Heart left ventricle (tissue), 13 donors: ENCODE results near the gene DROSHA.

Experiments used
- CTCF ChIP-seq, 12 donors: fragments of 200-600 bp; sonication (generic) in 4 of 12; IDR thresholded peaks; one replicate each; pipeline versions ENCODE4 v1.5.0 to v1.8.0; 2018 to 2022; ENCODE audit warnings: antibody characterized with exemption in 12 of 12, mild to moderate bottlenecking in 5 of 12
- POLR2A ChIP-seq, 2 donors: fragments of 450-650 bp; IDR thresholded peaks; one replicate each; pipeline ENCODE4 v1.6.1; 2017; ENCODE audit warnings: antibody characterized with exemption in 2 of 2, mild to moderate bottlenecking in 2 of 2, moderate library complexity in 2 of 2
- donor health status: ischemic (EF 13 %, LVEDD 7.1; RV severe dilation, severe dysfunction).
- donor health status: DM: no; HTN: yes; CAD: no.
- donor health status: DM: no; HTN: no; CAD: no.
- donor health status: ischemic (EF 25% LVEDD 6.9; RV normal size, moderate dysfunction).
- donor health status: ischemic (EF 25% LVEDD 5.7; RV mildly dilated, moderate dysfunction).
- donor health status: ischemic (EF 35%, LVEDD 5.7; RV mildly dilated, moderate dysfunction).
- donor health status: nonischemic (EF 11% LVEDD 7.7; RV severe dilation, severe dysfunction).
- donor health status: DM: yes; HTN: yes; CAD: no.
- donor health status: PGD.
- donor health status: ischemic (EF 29% LVEDD 5.4; RV normal size, mild dysfunction).
- donor health status: nonischemic (EF 23%, LVEDD 6.1; RV moderate dilation, normal function).

GRCh38 chr5:31516802-31517201 is 15.1 kb downstream of the DROSHA start:
- no peak for TF ChIP-seq CTCF (IDR thresholded peaks at IDR 0.05)
- no peak for TF ChIP-seq POLR2A (IDR thresholded peaks at IDR 0.05)
